Measurements from ENCODE around the gene RASGRP1.

- TF ChIP-seq CTCF (IDR thresholded peaks at IDR 0.05): no peak
- no peak for TF ChIP-seq POLR2A (IDR thresholded peaks at IDR 0.05)
These were observed 46.5 kb downstream of the RASGRP1 start for GRCh38 chr15:38518084-38518483.
